ENCODE measurements around the gene CALML3. TPM values are rescaled to one million over a fixed set of nuclear protein-coding genes. Genes with fewer than 3 reads are reported as not detected.

The CALML3 gene
- total RNA-seq, 4 donors from 2014 or later: 0.24 TPM; not detected in 3

DNA sequence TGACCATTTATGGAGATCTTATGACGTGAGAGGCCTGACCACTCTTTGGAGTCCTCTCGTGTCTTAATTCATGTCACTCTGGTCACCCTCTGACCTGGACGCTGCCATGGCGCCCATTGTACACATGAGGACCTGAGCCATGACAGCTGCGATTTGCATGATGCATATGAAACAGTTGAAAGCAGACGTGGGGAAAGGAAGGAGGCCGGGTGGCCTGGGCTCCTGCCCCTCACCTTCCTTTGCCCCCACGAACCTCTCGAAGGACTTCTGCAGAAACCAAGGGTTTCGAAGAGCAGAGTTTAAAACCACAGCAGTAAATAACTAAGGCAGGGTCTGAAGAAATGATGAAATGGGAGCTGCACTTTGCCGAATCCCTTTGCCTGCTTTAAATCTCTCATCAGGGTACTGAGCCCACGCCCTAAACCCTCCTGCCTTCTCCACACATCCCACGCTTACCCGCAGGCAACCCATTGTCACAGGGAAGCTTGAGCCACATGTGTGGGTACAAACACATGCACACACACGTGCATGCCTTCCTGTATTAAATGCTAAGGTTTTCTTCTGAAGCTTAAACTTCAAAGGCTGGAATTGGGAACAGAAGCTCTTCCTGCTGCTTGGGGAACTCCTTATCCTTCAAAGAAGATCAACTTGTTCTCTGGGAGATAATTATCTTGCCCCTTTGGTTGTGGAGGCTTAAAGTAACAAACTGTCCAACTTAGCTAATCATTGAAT is 11.7 kb upstream of the CALML3 start:
- H3K27ac ChIP-seq: no peak overlapping the region
- DNase-seq: no peak
- no peak for TF ChIP-seq POLR2A (IDR thresholded peaks at IDR 0.05)
- TF ChIP-seq, protein P1, sequence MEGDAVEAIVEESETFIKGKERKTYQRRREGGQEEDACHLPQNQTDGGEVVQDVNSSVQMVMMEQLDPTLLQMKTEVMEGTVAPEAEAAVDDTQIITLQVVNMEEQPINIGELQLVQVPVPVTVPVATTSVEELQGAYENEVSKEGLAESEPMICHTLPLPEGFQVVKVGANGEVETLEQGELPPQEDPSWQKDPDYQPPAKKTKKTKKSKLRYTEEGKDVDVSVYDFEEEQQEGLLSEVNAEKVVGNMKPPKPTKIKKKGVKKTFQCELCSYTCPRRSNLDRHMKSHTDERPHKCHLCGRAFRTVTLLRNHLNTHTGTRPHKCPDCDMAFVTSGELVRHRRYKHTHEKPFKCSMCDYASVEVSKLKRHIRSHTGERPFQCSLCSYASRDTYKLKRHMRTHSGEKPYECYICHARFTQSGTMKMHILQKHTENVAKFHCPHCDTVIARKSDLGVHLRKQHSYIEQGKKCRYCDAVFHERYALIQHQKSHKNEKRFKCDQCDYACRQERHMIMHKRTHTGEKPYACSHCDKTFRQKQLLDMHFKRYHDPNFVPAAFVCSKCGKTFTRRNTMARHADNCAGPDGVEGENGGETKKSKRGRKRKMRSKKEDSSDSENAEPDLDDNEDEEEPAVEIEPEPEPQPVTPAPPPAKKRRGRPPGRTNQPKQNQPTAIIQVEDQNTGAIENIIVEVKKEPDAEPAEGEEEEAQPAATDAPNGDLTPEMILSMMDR (IDR thresholded peaks at IDR 0.05): no peak

DNA sequence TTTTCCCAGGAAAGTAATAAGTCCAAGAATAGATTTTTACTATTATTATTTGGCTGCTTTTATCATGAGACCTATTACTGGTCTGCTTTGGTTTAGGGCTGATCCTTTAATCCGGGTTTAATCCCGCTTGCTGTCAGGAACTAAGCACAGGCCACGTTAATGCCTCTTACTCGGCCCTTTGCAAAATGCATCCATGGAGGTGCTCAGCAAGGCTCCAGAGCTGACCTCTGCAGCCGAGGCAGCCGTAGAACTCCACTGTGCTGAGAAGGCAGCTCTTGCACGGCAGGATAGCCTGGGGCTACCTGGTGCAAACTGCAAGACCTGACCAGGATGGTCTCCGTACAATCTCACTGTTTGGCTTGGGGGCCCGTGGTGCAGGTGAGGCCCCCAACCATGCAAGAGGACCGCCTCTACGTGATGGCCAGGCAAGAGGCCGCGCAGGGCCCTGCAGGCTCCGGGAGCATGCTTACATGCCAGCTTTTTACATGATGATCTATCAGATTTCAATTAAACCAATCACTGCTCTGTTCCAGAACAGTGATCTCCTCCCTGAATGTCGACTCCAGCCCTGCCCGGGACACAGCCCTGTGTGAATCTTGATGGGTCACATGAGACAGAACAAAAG is 10.4 kb upstream of the CALML3 start:
- DNase-seq: no peak
- H3K4me3 ChIP-seq (replicated peaks in 1 of 3): no peak overlapping the region
- intact Hi-C loops (cut with DNase I): no loop called here
- no peak overlapping the region for H3K27ac ChIP-seq
- no peaks in the 10 kb centered on the region for H3K27me3 ChIP-seq
- no peaks in the 10 kb centered on the region for H3K4me1 ChIP-seq
- H3K9me3 ChIP-seq: no peaks in the 10 kb centered on the region
- no peak for TF ChIP-seq POLR2A (IDR thresholded peaks at IDR 0.05)
- TF ChIP-seq, protein P1 (IDR thresholded peaks at IDR 0.05): no peak
- WGBS, 2 donors: 89 to 92% methylated on average over 13 to 14 of the region's 16 CpGs
- no peaks in the 10 kb centered on the region for H3K36me3 ChIP-seq

More for the DNA sequence above, 11.7 kb upstream of the CALML3 start:
- peaks cover under 1 to 3% of the 10 kb centered on the region in 2 donors for H3K4me1 ChIP-seq
- H3K36me3 ChIP-seq: no peaks in the 10 kb centered on the region
- intact Hi-C loops (cut with DNase I): no loop called here
- 94% methylated on average over 15 of the region's 15 CpGs for WGBS, 2 donors
- no peaks in the 10 kb centered on the region for H3K27me3 ChIP-seq
- no peak overlapping the region for H3K4me3 ChIP-seq (replicated peaks in 1 of 3)
- no peaks in the 10 kb centered on the region for H3K9me3 ChIP-seq

DNA sequence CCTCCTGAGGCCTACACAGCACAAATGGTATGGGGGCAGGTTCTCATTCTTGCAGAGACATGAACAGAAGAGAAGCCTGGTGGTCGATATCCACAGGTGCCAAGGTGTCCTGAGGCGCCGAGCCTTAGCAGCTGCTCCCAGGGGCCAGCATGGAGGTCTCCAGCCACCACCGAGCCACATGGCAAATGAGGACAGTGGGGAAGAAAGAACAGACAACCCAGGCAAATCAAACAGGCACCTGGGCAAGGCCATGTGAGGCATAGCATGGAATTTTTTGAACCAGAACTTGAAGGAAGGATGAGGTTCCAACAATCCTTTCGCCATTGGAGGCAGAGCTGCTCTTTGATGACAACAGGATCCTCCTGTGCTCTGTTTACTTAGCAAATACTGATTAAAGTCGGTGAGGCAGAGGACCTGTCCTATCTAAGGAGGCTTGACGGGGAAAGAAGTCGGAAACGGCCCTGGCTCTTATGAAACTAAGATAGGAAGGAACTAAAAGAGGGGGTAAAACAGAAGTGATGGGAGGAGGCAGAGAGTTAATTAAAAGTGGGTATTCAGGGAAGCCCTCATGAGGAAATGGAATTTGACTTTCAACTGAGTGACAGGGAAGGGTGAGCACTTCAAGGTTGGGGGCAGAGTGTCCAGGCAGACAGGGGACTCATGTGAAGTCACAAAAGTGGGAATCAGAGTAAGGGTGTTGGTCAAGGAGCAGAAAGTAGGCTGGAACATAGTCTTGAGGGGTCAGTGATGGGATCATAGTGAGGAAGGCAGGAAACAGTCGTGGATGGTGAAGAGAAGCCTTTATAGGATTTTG is 8.6 kb upstream of the CALML3 start:
- Histone ChIP-seq H3K36me3 (no peaks in the 10 kb centered on the region), H3K27ac (no peak overlapping the region), H3K27me3 (no peaks in the 10 kb centered on the region), H3K9me3 (no peaks in the 10 kb centered on the region), H3K4me3 (replicated peaks in 1 of 3) (no peak overlapping the region), H3K4me1 (no peaks in the 10 kb centered on the region)
- TF ChIP-seq, protein P1 (IDR thresholded peaks at IDR 0.05): no peak
- TF ChIP-seq POLR2A (IDR thresholded peaks at IDR 0.05): no peak
- no peak for DNase-seq
- WGBS, 2 donors: 76% methylated on average over 10 of the region's 10 CpGs
- intact Hi-C loops (cut with DNase I): no loop called here

DNA sequence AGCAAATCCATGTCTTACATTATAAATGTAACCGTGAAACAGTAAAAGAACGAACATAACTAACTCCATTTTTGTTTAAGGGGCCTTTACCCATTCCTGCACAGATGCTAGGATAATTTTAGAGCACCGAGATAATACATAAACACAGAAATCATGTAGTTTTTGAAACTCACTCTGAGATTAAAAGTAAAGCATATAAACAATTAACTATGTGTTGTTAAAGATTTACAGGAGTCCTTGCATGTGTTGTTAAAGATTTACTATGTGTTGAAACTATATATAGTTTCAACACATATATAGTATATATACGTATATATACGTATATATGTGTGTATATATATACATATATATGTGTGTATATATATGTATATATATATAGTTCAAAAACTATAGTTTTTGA is 7.2 kb upstream of the CALML3 start:
- Histone ChIP-seq H3K9me3 (no peaks in the 10 kb centered on the region), H3K27me3 (no peaks in the 10 kb centered on the region), H3K27ac (no peak overlapping the region), H3K36me3 (no peaks in the 10 kb centered on the region), H3K4me1 (no peaks in the 10 kb centered on the region), H3K4me3 (replicated peaks in 1 of 3) (no peak overlapping the region)
- intact Hi-C loops (cut with DNase I): no loop called here
- DNase-seq: no peak
- 91 to 93% methylated on average over 5 of the region's 5 CpGs for WGBS, 2 donors
- TF ChIP-seq, protein P1 (IDR thresholded peaks at IDR 0.05): no peak
- no peak for TF ChIP-seq POLR2A (IDR thresholded peaks at IDR 0.05)
